ENCODE results near the gene CRY2. TPM values are rescaled to one million over a fixed set of nuclear protein-coding genes. Genes with fewer than 3 reads are reported as not detected.
"Not testable (repeated sequence)": the region's sequence is repeated elsewhere in the genome, so short reads cannot be mapped to it uniquely, and the experiment has no call there.

CRY2 gene
- total RNA-seq, result 10 to 100 TPM; 14.0 to 31.4 TPM

DNA sequence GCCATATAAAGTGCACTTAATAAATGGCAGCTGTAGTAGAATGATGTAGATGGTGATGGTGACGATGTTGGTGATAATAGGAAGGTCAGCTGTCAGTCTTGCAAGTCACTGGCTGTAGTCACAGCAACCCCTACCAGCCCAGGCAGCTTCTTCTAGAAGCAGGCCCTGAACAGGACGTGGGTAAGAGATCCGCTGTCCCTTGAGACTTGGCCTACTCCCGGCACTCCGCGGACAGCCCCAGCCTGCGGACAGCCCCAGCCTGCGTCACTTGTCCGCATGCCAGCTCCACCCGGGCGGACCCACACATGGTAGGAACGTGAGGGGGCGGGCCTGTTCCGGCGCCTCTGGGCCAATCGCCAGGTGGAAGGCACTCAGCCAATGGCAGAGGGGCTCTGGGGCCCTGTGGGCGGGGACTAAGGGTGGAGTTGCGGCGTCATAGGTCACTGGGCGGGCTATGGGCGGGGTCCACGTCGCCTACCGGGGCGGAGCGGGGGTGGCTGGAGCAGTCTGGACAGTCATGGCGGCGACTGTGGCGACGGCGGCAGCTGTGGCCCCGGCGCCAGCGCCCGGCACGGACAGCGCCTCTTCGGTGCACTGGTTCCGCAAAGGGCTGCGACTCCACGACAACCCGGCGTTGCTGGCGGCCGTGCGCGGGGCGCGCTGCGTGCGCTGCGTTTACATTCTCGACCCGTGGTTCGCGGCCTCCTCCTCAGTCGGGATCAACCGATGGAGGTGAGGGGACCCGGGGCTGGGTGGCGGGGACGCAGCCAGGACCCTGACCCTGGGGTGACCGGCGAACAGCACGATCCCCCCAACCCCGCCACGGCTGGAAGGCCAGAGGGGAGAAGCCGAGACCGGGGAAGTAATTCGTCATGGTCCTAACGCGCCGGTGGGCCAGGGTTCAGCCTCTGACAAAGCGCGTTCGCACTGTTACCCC, at the start of gene CRY2:
Gene CRY2, plus strand, starts transcription at position 502 of the 937 bp plus-strand sequence. Its CDS starts 16 bp downstream, at position 518.
- H3K9me3 Mint-ChIP-seq, result no peaks in the 10 kb centered on the region
- H3K36me3 Mint-ChIP-seq, result no peaks in the 10 kb centered on the region
- peak within 1 kb of the TSS; percentile 77 to 92 for H3K27ac Mint-ChIP-seq
- DNase-seq (ENCODE audit: low spot score in 2 of 2) (peak; percentile 96 to 100), ATAC-seq (peak; percentile 88 to 93)

DNA sequence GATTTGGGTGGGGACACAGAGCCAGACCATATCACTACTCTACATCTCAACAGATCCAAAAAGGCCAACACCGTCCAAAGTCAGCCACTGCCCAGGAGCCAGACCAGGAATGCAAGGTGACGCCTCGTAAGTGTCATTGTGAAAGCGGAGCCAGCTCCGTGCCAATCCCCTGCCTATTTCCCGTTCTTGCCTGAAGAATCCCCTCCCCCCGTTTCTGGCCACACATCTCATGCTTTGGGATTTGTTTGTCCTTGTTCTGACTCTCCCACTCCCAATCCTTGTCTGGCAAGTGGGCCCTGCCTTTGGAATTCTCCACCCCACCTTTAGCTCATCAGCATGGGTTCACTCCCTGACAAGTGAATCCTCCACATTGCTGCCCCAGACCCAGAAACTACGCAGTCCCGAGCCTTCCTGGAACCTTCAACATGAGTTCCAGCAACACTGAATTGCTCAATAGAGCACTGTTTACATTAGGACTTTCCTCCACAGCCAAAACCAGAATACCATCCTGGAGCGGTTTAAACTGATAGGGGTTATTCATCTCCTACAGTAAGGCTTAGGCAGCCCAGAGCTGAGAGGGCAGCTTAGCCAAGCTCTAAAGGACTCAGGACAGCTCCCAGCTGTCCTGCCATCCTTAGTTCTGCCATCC, 48.4 kb upstream of the CRY2 start:
- Mint-ChIP-seq H3K27ac (no peak overlapping the region), H3K9me3 (peaks cover 0 to 6% of the 10 kb centered on the region in 2 donors), H3K36me3 (no peaks in the 10 kb centered on the region)
- DNase-seq (ENCODE audit: low spot score in 2 of 2) (no peak), ATAC-seq (no peak)

DNA sequence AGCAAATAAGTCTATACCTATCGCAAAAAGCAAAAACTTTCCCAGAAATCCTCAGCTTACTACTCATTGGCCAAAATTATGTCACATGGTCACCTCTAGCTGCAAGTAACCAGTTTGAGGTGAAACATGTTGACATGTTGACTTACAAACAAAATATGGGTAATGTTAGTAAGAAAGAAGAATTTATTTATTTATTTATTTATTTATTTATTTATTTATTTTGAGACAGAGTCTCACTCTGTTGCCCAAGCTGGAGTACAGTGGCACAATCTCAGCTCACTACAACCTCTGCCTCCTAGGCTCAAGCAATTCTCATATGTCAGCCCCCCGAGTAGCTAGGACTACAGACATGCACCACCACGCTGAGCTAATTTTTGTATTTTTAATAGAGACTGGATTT, 47.7 kb upstream of the CRY2 start:
- no peaks in the 10 kb centered on the region for H3K36me3 Mint-ChIP-seq
- peaks cover 0 to 6% of the 10 kb centered on the region in 2 donors for H3K9me3 Mint-ChIP-seq
- DNase-seq (ENCODE audit: low spot score in 2 of 2) (no peak), ATAC-seq (no peak)
- H3K27ac Mint-ChIP-seq, result no peak overlapping the region

DNA sequence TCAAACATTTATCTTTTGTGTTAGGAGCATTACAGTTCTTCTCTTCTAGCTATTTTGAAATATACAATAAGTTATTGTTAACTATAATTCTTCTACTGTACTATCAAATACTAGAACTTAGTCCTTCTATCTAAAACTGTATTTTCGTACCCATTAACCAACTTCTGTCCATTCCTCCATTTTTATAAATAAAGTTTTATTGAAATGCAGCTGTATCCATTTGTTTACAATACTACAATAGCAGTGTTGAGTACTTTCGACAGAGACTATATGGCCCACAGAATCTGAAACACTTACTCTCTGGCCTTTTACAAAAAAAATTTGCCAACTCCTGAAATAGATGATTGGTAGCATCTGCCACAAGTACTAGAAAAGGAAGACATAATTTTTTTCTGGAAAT, 47.0 kb upstream of the CRY2 start:
- DNase-seq (ENCODE audit: low spot score in 2 of 2) (no peak), ATAC-seq (no peak)
- no peaks in the 10 kb centered on the region for H3K36me3 Mint-ChIP-seq
- H3K27ac Mint-ChIP-seq, result no peak overlapping the region
- H3K9me3 Mint-ChIP-seq, result peaks cover 0 to 6% of the 10 kb centered on the region in 2 donors

DNA sequence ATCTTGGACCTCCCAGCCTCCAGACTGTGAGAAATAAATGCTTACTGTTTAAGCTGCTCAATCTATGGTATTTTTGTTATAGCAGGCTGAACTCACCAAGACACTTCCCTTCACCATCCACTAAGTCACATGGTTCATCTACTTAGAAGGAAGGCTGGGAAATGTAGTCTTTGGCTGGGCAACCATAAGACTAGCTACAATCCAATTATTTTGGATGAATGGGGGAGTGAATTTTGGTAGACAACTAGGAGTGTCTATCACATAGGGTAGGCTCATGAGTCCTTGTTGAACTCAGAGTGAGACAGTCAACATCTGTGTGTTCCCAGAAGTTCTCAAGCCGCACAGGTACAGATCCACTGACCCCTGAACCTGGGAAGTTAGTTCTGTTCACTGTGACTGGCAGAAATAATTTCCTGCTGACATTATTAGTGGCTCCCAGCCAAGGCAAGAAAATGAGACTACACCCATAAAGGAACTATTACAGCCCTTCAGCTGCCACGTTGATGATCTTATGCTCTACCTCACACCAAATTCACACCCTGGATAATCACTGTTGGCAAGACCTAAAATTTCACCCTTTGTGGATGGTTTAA, 45.5 kb upstream of the CRY2 start:
- Mint-ChIP-seq H3K27ac (no peak overlapping the region), H3K36me3 (peaks cover 0 to 6% of the 10 kb centered on the region in 2 donors), H3K9me3 (peaks cover 0 to 6% of the 10 kb centered on the region in 2 donors)
- ATAC-seq (no peak), DNase-seq (ENCODE audit: low spot score in 2 of 2) (no peak)

DNA sequence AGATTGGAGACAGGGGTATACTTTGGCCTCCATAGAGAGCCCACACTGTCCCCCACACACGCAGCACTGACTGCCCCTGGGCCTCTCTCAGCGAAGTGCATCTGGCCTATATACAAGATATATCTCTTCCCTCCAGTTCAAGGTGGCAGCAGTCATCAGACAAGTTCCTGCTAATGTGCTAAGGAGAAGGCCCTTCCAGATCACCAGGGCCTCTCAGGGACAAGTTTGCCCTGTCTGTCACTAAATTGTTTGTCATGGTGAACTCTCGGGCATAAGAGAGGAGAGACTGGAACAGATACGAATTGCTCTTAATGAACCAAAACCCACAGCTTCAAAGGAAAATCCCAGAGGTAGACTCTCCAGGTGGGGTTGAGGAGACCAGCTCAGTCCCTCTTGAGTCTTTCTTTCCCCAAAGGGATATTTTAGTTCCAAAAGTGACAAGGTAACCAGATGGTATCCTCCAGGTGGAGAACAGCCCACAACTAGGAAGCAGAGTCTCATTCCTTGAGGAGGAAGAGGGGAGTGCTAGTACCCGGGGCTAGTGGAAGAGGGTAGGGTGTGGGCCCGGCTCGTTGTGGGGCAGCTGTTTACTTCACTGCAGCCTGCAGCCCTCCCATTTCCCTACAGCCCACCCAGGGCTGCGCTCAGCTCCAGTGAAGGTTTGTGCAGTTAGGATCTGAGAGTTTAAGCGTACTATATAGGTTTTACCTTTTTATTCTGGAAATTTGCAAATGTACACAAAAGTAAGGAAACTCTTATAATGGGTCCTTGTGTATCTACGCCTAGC, 44.6 kb upstream of the CRY2 start:
- Mint-ChIP-seq H3K27ac (no peak overlapping the region), H3K36me3 (peaks cover 0 to 6% of the 10 kb centered on the region in 2 donors), H3K9me3 (peaks cover 0 to 6% of the 10 kb centered on the region in 2 donors)
- DNase-seq (ENCODE audit: low spot score in 2 of 2) (no peak), ATAC-seq (no peak)

DNA sequence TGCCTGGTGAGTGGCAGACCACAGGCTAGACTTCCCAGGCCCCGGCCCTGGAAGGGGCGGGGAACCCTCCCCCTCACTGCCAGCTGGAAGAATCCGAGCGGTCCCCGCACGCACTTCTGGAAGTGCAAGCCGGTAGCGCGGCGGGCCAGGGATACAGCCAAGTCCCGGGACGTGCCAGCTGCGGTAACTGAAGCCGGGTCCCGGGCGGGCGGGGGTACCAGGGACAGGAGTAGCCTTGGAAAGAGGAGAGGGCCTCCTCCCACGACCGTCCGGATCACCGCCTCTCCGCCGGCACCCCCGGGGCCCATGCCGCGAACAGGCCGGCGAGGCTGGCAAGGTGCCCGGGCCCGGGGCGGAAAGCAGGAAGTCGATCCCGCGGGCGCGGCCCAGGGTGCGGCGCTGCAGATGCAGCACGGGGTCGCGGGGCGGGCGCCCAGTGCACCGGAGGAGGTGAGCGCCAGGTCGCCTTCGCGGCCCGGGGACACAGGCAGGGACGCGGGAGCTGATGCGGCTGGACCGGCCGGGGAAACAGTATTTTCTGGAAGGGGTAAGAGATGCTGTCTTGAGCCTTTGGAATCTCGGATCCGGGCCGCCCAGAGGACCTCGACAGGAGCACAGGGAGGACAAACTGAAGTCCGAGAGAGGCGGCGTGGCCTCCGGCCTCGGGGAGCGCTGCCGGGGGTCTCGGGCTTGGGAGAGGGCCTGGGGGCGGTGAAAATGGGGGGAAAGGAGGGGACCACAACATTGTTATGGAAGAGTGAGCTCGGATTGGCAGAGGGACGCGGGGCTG, 43.1 kb upstream of the CRY2 start:
- ATAC-seq (peak; percentile 40 to 53), DNase-seq (ENCODE audit: low spot score in 2 of 2) (peak; percentile 69 to 82)
- Mint-ChIP-seq H3K36me3 (peaks cover 0 to 6% of the 10 kb centered on the region in 2 donors), H3K9me3 (peaks cover 0 to 6% of the 10 kb centered on the region in 2 donors), H3K27ac (peak overlapping the region; percentile 77 to 96)

DNA sequence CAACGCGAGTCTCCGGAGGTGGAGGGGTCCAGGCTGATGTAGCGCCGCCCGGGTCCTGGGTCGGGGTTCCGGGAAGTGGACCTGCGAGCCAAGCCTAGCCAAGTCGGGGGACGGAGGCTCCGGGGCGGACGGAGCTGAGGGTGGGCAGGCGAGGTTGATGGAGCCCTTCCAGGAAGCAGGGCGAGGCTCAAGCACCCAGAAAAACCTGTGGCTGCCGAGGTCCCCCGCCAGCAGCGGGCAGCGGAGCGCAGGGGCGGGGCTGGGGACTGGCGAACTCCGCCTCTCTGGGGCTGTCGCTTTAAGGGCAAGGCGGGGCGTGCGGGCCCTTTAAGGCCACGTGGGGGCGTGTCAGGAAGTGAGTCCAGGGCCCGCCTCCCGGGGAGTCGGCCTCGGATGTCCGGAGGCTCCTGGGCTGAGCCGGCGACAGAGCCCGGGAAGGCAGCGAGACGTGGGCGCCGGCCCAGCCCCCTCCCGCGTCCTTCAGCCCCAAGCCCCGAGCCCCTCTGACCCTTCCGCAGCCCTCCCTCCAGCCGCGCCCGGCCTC, 42.4 kb upstream of the CRY2 start, which contains the start of gene SLC35C1:
Gene SLC35C1, plus strand, starts transcription at position 389 of the 544 bp plus-strand sequence. CDS start 653 bp downstream, outside the sequence.
- DNase-seq (ENCODE audit: low spot score in 2 of 2) (peak; percentile 96 to 98), ATAC-seq (peak; percentile 94 to 97)
- Mint-ChIP-seq H3K27ac (peak within 1 kb of the TSS; percentile 92 to 96), H3K36me3 (peaks cover 0 to 6% of the 10 kb centered on the region in 2 donors), H3K9me3 (peaks cover 0 to 6% of the 10 kb centered on the region in 2 donors)

DNA sequence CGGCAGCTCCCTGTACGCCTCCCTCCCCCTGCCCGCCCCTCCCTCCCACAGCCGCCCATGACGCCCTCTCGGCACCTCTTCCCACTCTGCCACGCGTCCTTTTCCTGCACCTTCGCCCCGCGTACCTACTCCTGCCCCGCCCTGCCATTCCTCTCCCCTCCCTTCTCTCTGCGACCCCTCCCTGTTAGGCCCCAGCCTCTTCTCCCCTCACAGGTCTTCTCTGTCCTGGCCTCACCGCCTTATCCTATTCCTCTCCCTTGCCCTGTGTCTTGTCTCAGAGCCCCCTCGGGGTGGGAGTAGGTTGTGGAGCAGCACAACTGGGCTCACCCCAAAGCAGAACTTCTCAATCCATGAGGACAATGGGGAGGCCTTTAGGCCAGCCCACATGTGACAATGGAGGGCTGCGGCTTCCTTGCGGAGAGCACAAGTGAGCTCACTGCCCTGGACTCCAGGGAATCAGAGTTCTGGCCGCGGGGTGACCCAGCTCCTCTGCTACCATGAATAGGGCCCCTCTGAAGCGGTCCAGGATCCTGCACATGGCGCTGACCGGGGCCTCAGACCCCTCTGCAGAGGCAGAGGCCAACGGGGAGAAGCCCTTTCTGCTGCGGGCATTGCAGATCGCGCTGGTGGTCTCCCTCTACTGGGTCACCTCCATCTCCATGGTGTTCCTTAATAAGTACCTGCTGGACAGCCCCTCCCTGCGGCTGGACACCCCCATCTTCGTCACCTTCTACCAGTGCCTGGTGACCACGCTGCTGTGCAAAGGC, 41.8 kb upstream of the CRY2 start:
- DNase-seq (ENCODE audit: low spot score in 2 of 2), result no peak
- Mint-ChIP-seq H3K27ac (peak overlapping the region; percentile 92 to 96), H3K9me3 (peaks cover 0 to 6% of the 10 kb centered on the region in 2 donors), H3K36me3 (peaks cover 0 to 6% of the 10 kb centered on the region in 2 donors)
- peak; percentile 50 to 61 for ATAC-seq

DNA sequence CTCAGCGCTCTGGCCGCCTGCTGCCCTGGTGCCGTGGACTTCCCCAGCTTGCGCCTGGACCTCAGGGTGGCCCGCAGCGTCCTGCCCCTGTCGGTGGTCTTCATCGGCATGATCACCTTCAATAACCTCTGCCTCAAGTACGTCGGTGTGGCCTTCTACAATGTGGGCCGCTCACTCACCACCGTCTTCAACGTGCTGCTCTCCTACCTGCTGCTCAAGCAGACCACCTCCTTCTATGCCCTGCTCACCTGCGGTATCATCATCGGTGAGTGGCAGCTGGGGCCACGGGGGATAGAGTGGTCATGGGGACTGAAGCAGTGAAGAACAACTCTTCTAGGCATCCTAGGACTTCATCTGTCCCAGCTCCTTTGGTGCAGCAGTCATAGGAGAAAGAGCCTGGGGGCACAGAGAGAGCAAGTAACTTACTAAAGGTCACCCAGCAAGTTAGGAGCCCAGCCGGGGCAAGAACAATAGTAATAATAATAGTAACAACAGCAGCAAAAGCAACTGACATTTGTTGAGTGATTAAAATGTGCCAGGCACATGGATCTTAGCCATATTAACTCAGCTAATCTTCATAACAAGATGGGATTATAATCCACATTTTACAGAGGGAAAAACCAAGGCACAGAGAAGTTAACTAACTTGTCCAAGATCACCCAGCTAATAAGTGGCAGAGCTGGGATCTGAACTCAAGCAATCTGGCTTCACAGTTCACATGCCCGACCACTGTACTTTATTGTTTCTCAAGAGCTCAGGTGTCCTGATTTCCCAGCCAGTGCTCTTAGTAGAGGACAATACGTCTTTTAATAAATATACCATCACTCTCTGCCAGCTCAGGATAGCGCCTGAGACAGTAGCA, 41.0 kb upstream of the CRY2 start:
- H3K27ac Mint-ChIP-seq, result peak overlapping the region; percentile 44 to 96
- no peaks in the 10 kb centered on the region for H3K9me3 Mint-ChIP-seq
- H3K36me3 Mint-ChIP-seq, result peaks cover 0 to 6% of the 10 kb centered on the region in 2 donors
- no peak for DNase-seq (ENCODE audit: low spot score in 2 of 2)
- ATAC-seq, result no peak

DNA sequence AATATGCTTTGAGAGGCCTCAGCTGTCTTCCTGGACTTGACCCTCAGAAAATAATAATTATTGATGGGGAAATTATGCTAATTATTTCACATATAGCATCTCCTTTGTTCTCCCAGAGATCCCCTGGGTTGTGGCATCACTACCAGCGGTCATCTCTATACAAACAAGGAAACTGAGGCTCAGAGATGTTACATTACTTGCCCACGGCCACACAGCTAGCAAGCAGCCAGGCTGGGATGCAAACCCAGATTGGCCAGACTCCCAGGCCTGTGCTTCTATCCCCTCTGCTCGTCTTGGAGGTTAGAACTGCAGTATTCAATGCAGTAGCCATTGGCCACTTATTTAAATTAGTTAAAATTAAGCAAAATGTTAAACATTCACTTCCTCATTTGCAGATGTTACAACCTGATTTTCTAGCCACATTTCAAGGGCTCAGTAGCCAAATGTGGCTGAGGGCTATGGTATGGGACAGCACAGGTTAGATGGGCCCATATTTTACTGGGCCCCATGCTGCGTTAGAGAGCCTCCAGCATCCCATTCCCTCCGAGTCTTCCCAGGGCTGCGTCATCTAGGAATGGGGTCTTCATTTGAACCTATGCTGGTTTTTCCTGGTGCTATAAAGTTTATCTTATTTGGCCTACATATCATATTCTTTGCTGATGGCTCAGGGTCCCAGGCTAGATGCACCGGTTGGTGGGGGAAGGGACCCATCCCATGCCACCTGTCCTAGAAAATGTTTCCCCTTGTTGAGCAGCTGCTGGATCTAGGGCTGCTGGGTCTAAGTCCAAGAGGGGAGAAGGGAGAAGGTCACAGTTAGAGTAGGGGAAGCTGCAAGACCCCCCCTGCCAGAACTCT, 40.1 kb upstream of the CRY2 start:
- Mint-ChIP-seq H3K36me3 (peaks cover 0 to 6% of the 10 kb centered on the region in 2 donors), H3K9me3 (no peaks in the 10 kb centered on the region), H3K27ac (peak overlapping the region in 1 of 2 donors; percentile 55)
- DNase-seq (ENCODE audit: low spot score in 2 of 2) (no peak), ATAC-seq (no peak)

DNA sequence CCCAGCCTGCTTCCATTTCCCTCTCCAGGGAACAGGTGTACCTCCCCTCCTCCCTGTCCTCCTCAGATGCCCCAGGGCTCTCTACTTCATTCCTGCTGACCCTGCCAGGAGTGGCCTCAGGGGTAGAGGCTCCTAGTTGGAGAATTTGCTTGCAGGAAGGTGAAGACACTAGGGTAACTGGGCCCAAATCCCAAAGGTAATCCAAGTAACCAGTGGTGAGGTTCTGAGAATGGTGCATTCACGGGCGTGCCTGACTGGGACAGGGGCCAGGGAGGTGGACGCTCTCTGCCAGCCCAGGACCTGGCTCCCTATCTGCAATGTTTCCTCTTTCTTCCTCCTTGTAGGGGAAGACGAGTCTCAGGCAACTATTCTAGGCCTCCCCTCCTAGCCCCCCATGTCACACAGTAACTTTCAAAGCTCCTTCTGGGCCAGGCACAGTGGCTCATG, 39.5 kb upstream of the CRY2 start:
- no peak for DNase-seq (ENCODE audit: low spot score in 2 of 2)
- Mint-ChIP-seq H3K36me3 (peaks cover 0 to 6% of the 10 kb centered on the region in 2 donors), H3K27ac (peak overlapping the region in 1 of 2 donors; percentile 74), H3K9me3 (no peaks in the 10 kb centered on the region)
- ATAC-seq, result no peak

DNA sequence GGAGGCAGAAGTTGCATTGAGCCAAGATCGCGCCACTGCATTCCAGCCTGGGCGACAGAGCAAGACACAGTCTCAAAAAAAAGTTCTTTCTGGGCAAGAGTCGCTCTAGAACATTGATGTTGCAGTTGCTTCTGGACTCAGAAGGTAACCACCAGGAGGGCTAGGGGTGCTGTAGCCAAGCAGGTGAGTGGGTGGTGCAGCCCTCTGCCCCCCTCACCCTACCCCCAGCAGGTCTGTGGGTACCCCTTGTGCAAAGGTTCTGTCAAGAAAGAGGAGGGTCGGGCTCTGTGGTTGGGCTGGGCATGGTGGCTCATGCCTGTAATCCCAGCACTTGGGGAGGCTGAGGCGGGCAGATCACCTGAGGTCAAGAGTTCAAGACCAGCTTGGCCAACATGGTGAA, 38.8 kb upstream of the CRY2 start:
- not testable (repeated sequence) for H3K9me3 Mint-ChIP-seq; ATAC-seq; DNase-seq (ENCODE audit: low spot score in 2 of 2); H3K36me3 Mint-ChIP-seq
- peak overlapping the region; percentile 74 to 96 for H3K27ac Mint-ChIP-seq
